T-cell (primary cell): ENCODE data around the gene PSPC1. TPM values are rescaled to one million over a fixed set of nuclear protein-coding genes. Genes with fewer than 3 reads are reported as not detected.
A peak's percentile ranks its signal among the peaks of the same experiment; 100 is the strongest.

Source experiments
- ATAC-seq, 4 experiments: fragments of 200-7000 bp in 3 of 4; fragments of 150-1000 bp in 1 of 4; cut with Tn5 transposase; replicated peaks in 1 of 4; 1 replicate in 3 of 4; 2 replicates in 1 of 4; pipeline ENCODE4 v1.10.0; 2021; ENCODE audit warnings: moderate library complexity in 3 of 4, mild to moderate bottlenecking in 2 of 4, moderate number of reproducible peaks in 1 of 4
- CTCF ChIA-PET, 2 donors: fragments of 300-600 bp; sonication (Branson Sonifier 250); formaldehyde crosslinking; loops; one replicate each; lab custom pipeline; 2022; ENCODE audit warnings: antibody characterized with exemption in 2 of 2; lab: Charles Lee
- POLR2A ChIA-PET, 2 donors: fragments of 300-600 bp; sonication (Branson Sonifier 250); formaldehyde crosslinking; loops; one replicate each; lab custom pipeline; 2022; ENCODE audit warnings: antibody characterized with exemption in 2 of 2; lab: Charles Lee
- DNase-seq, 35 experiments: peaks; one replicate each; pipeline versions ENCODE4 v3.0.0 to v3.0.0-alpha.2; 2013 to 2023
- H3K27ac ChIP-seq: one replicate; pipeline ENCODE4 v1.5.1; 2013; ENCODE audit warnings: low read length
- H3K27me3 ChIP-seq, 2 experiments: replicated peaks in 1 of 2; 1 replicate in 1 of 2; 2 replicates in 1 of 2; pipeline versions ENCODE4 v1.6.1 to v1.7.0; 2013; ENCODE audit warnings: low read length in 1 of 2, mixed read lengths in 1 of 2; ENCODE audit not compliant: control insufficient read depth in 2 of 2, insufficient read depth in 2 of 2; ENCODE audit errors: extremely low read depth in 1 of 2
- H3K36me3 ChIP-seq, 2 donors: 1 replicate in 1 of 2; 2 replicates in 1 of 2; pipeline versions ENCODE4 v1.6.1 to v1.7.0; 2013; ENCODE audit warnings: low read length in 1 of 2; ENCODE audit not compliant: control insufficient read depth in 2 of 2, insufficient read depth in 1 of 2; ENCODE audit errors: extremely low read depth in 1 of 2
- H3K4me1 ChIP-seq, 2 experiments: 1 replicate in 1 of 2; 2 replicates in 1 of 2; pipeline versions ENCODE4 v1.6.1 to v1.7.0; 2013; ENCODE audit warnings: low read length in 2 of 2, mixed read lengths in 1 of 2; ENCODE audit not compliant: insufficient read depth in 2 of 2, control insufficient read depth in 1 of 2; ENCODE audit errors: extremely low read depth in 1 of 2
- H3K4me3 ChIP-seq, 2 donors: 1 replicate in 1 of 2; 2 replicates in 1 of 2; pipeline versions ENCODE4 v1.5.1 to v1.7.0; 2013; ENCODE audit warnings: mild to moderate bottlenecking in 2 of 2, low read length in 1 of 2, moderate library complexity in 1 of 2; ENCODE audit not compliant: control insufficient read depth in 1 of 2; ENCODE audit errors: extremely low read depth in 1 of 2
- H3K9me3 ChIP-seq: 2 replicates; pipeline ENCODE4 v1.7.0; 2013
- H3K27ac Mint-ChIP-seq, 2 donors: one replicate each; pipeline ENCODE4 v1.8.0; 2020 to 2021; ENCODE audit warnings: mild to moderate bottlenecking in 2 of 2, mixed read lengths in 2 of 2
- H3K27me3 Mint-ChIP-seq, 2 donors: one replicate each; pipeline ENCODE4 v1.8.0; 2021 to 2022; ENCODE audit warnings: mixed read lengths in 2 of 2
- H3K36me3 Mint-ChIP-seq: one replicate; pipeline ENCODE4 v1.8.0; 2021; ENCODE audit warnings: mixed read lengths
- H3K4me1 Mint-ChIP-seq, 3 donors: one replicate each; pipeline ENCODE4 v1.8.0; 2020 to 2022; ENCODE audit warnings: mixed read lengths in 3 of 3, mild to moderate bottlenecking in 1 of 3
- H3K4me3 Mint-ChIP-seq, 3 donors: one replicate each; pipeline ENCODE4 v1.8.0; 2020 to 2022; ENCODE audit warnings: mild to moderate bottlenecking in 3 of 3, mixed read lengths in 3 of 3, moderate library complexity in 3 of 3
- H3K9me3 Mint-ChIP-seq, 3 donors: one replicate each; pipeline ENCODE4 v1.8.0; 2020 to 2022; ENCODE audit warnings: mixed read lengths in 3 of 3
- WGBS: methylation state at CpG from one replicate; pipeline ENCODE4 v1.1.5; 2013; ENCODE audit warnings: missing lambda C conversion rate; ENCODE audit not compliant: insufficient coverage; 5-methylcytosine and 5-hydroxymethylcytosine counted together
- total RNA-seq, 35 experiments: library from RNA in 6 of 35; stranded (reverse) in 6 of 35; fragments of 120-200 nt in 1 of 35; gene quantifications; one replicate each; pipeline versions ENCODE4 v1.2.1 to v1.2.4 and lab custom pipeline; 2013 to 2026

The PSPC1 gene
- total RNA-seq, 5 donors from 2014 or later (not counting 1 experiment from before 2014, with no cell fraction given): 78.4 to 94.0 (median 87.2) TPM

GRCh38 chr13:19767966-19768365 lies 14.8 kb downstream of the PSPC1 start:
- ATAC-seq (no peak), DNase-seq (no peak)
- peak overlapping the region; percentile 35 to 56 (median 46) for H3K4me3 Mint-ChIP-seq
- H3K4me1 ChIP-seq: peaks cover 2 to 50% of the 10 kb centered on the region in 2 experiments
- H3K36me3 ChIP-seq: peaks cover 13 to 43% of the 10 kb centered on the region in 2 donors
- ChIA-PET CTCF (interaction anchor here in 1 of 2 donors (0.6 kb wide), 1 partner anchor 18 kb away, joined by 4 read pairs; no protein-coding TSS in a partner anchor), POLR2A (interaction anchor here (0.5 to 0.8 kb wide), 2 partner anchors 44 to 70 kb away, joined by 3 read pairs; no protein-coding TSS in a partner anchor)
- WGBS: no CpG with 5 or more reads among the region's 2 CpGs
- H3K27ac ChIP-seq: no peak overlapping the region
- H3K27ac Mint-ChIP-seq: peak overlapping the region; percentile 20 to 58
- no peak overlapping the region for H3K4me3 ChIP-seq
- no peaks in the 10 kb centered on the region for H3K27me3 ChIP-seq
- no peaks in the 10 kb centered on the region for H3K9me3 Mint-ChIP-seq
- no peaks in the 10 kb centered on the region for H3K27me3 Mint-ChIP-seq
- H3K36me3 Mint-ChIP-seq: peaks cover 37% of the 10 kb centered on the region
- peaks cover 51 to 70% (median 67%) of the 10 kb centered on the region in 3 donors for H3K4me1 Mint-ChIP-seq
- H3K9me3 ChIP-seq: no peaks in the 10 kb centered on the region

- Mint-ChIP-seq H3K27ac (peak overlapping the region; percentile 27 to 74), H3K27me3 (no peaks in the 10 kb centered on the region), H3K36me3 (peaks cover 35% of the 10 kb centered on the region), H3K4me3 (peak overlapping the region; percentile 28 to 34 (median 34)), H3K9me3 (no peaks in the 10 kb centered on the region), H3K4me1 (peaks cover 64 to 72% (median 70%) of the 10 kb centered on the region in 3 donors)
- ChIA-PET POLR2A (interaction anchor here (0.5 to 1.1 kb wide), 4 partner anchors 38 to 901 kb away, joined by 3 to 7 read pairs (median 4); no protein-coding TSS in a partner anchor), CTCF (interaction anchor here in 1 of 2 donors (0.6 kb wide), 1 partner anchor 938 kb away, joined by 3 read pairs; no protein-coding TSS in a partner anchor)
- H3K9me3 ChIP-seq: no peaks in the 10 kb centered on the region
- ATAC-seq: peak in 1 of 4 experiments; percentile 19
- H3K4me3 ChIP-seq: no peak overlapping the region
- peaks cover 2 to 56% of the 10 kb centered on the region in 2 experiments for H3K4me1 ChIP-seq
- DNase-seq: no peak
- 69% methylated on average over 3 of the region's 5 CpGs for WGBS
- H3K36me3 ChIP-seq: peaks cover 11 to 36% of the 10 kb centered on the region in 2 donors
- H3K27me3 ChIP-seq: no peaks in the 10 kb centered on the region
- H3K27ac ChIP-seq: no peak overlapping the region
Observed at GRCh38 chr13:19766591-19766990, 16.2 kb downstream of the PSPC1 start.

- Mint-ChIP-seq H3K4me3 (no peak overlapping the region), H3K36me3 (peaks cover 37% of the 10 kb centered on the region), H3K9me3 (no peaks in the 10 kb centered on the region), H3K4me1 (peaks cover 70 to 77% (median 77%) of the 10 kb centered on the region in 3 donors), H3K27me3 (no peaks in the 10 kb centered on the region), H3K27ac (peak overlapping the region in 1 of 2 donors; percentile 55)
- peaks cover 2 to 48% of the 10 kb centered on the region in 2 experiments for H3K4me1 ChIP-seq
- ChIA-PET POLR2A (interaction anchor here (0.6 kb wide), 2 partner anchors 51 to 1021 kb away, joined by 4 to 8 read pairs; no protein-coding TSS in a partner anchor), CTCF (interaction anchor here in 1 of 2 donors (0.6 kb wide), 1 partner anchor 324 kb away, joined by 3 read pairs; no protein-coding TSS in a partner anchor)
- no peaks in the 10 kb centered on the region for H3K27me3 ChIP-seq
- H3K27ac ChIP-seq: no peak overlapping the region
- no CpG with 5 or more reads among the region's 2 CpGs for WGBS
- H3K36me3 ChIP-seq: peaks cover 0 to 27% of the 10 kb centered on the region in 2 donors
- ATAC-seq (no peak), DNase-seq (no peak)
- no peaks in the 10 kb centered on the region for H3K9me3 ChIP-seq
- H3K4me3 ChIP-seq: no peak overlapping the region
Observed at GRCh38 chr13:19764237-19764636, 18.5 kb downstream of the PSPC1 start.

- peaks cover 67 to 72% (median 72%) of the 10 kb centered on the region in 3 donors for H3K4me1 Mint-ChIP-seq
Observed at GRCh38 chr13:19763618-19764017, 19.1 kb downstream of the PSPC1 start.

GRCh38 chr13:19759669-19760068 lies 23.1 kb downstream of the PSPC1 start:
- CTCF ChIA-PET: no interaction called here
- H3K27ac ChIP-seq: no peak overlapping the region
- H3K27me3 Mint-ChIP-seq: no peaks in the 10 kb centered on the region
- no peaks in the 10 kb centered on the region for H3K27me3 ChIP-seq
- H3K4me1 ChIP-seq: peaks cover 2 to 33% of the 10 kb centered on the region in 2 experiments
- ATAC-seq (no peak), DNase-seq (no peak)
- H3K36me3 Mint-ChIP-seq: peaks cover 45% of the 10 kb centered on the region
- WGBS: no CpG with 5 or more reads among the region's 5 CpGs
- no peak overlapping the region for H3K4me3 Mint-ChIP-seq
- POLR2A ChIA-PET: interaction anchor here in 1 of 2 donors (0.5 to 0.6 kb wide), 2 partner anchors 10 to 51 kb away, joined by 3 to 8 read pairs; no protein-coding TSS in a partner anchor
- H3K27ac Mint-ChIP-seq: no peak overlapping the region
- peaks cover 2 to 45% of the 10 kb centered on the region in 2 donors for H3K36me3 ChIP-seq
- no peak overlapping the region for H3K4me3 ChIP-seq
- H3K9me3 Mint-ChIP-seq: no peaks in the 10 kb centered on the region
- H3K9me3 ChIP-seq: no peaks in the 10 kb centered on the region
- H3K4me1 Mint-ChIP-seq: peaks cover 51 to 57% (median 54%) of the 10 kb centered on the region in 3 donors

More at GRCh38 chr13:19763618-19764017, 19.1 kb downstream of the PSPC1 start:
- H3K4me3 ChIP-seq: no peak overlapping the region
- Mint-ChIP-seq H3K4me3 (peak overlapping the region in 2 of 3 donors; percentile 28 to 36), H3K27me3 (no peaks in the 10 kb centered on the region), H3K36me3 (peaks cover 37% of the 10 kb centered on the region), H3K9me3 (no peaks in the 10 kb centered on the region), H3K27ac (no peak overlapping the region)
- 93% methylated on average over 5 of the region's 10 CpGs for WGBS
- ATAC-seq: no peak
- H3K27ac ChIP-seq: no peak overlapping the region
- DNase-seq: no peak
- ChIA-PET CTCF (no interaction called here), POLR2A (no interaction called here)
- H3K36me3 ChIP-seq: peaks cover 0 to 34% of the 10 kb centered on the region in 2 donors
- H3K9me3 ChIP-seq: no peaks in the 10 kb centered on the region
- no peaks in the 10 kb centered on the region for H3K27me3 ChIP-seq
- H3K4me1 ChIP-seq: peaks cover 2 to 45% of the 10 kb centered on the region in 2 experiments

GRCh38 chr13:19742643-19743042 lies 40.1 kb downstream of the PSPC1 start:
- Histone ChIP-seq H3K27ac (no peak overlapping the region), H3K4me3 (no peak overlapping the region), H3K4me1 (no peaks in the 10 kb centered on the region), H3K36me3 (peaks cover 4 to 44% of the 10 kb centered on the region in 2 donors), H3K9me3 (no peaks in the 10 kb centered on the region), H3K27me3 (no peaks in the 10 kb centered on the region)
- no peaks in the 10 kb centered on the region for H3K9me3 Mint-ChIP-seq
- no peak for ATAC-seq
- peaks cover 13 to 21% (median 19%) of the 10 kb centered on the region in 3 donors for H3K4me1 Mint-ChIP-seq
- CTCF ChIA-PET: interaction anchor here in 1 of 2 donors (0.7 kb wide), 1 partner anchor 41 kb away, joined by 3 read pairs; no protein-coding TSS in a partner anchor
- 100% methylated on average over 1 of the region's 5 CpGs for WGBS
- POLR2A ChIA-PET: interaction anchor here in 1 of 2 donors (0.5 to 0.8 kb wide), 2 partner anchors 13 to 339 kb away, joined by 3 read pairs; no protein-coding TSS in a partner anchor
- H3K4me3 Mint-ChIP-seq: no peak overlapping the region
- peaks cover 36% of the 10 kb centered on the region for H3K36me3 Mint-ChIP-seq
- no peak for DNase-seq
- H3K27me3 Mint-ChIP-seq: no peaks in the 10 kb centered on the region
- H3K27ac Mint-ChIP-seq: no peak overlapping the region
